Heart right ventricle (tissue), 16 donors: ENCODE measurements around the gene BCDIN3D. TPM values are rescaled to one million over a fixed set of nuclear protein-coding genes. Genes with fewer than 3 reads are reported as not detected.

Experiments
- ATAC-seq, 8 donors: fragments of 200-7000 bp; cut with Tn5 transposase; one replicate each; pipeline ENCODE4 v1.9.1; 2020; ENCODE audit warnings: mild to moderate bottlenecking in 8 of 8, moderate library complexity in 8 of 8, moderate number of reproducible peaks in 1 of 8
- DNase-seq, 2 donors: peaks; one replicate each; pipeline ENCODE4 v3.0.0-alpha.2; 2020
- H3K27ac ChIP-seq, 10 donors: fragments of 200-600 bp; sonication (generic) in 2 of 10; one replicate each; pipeline versions ENCODE4 v1.5.0 to v1.8.0; 2020 to 2022; ENCODE audit warnings: mild to moderate bottlenecking in 3 of 10
- H3K27me3 ChIP-seq, 7 donors: fragments of 200-600 bp; one replicate each; pipeline ENCODE4 v1.8.0; 2021 to 2022; ENCODE audit warnings: mild to moderate bottlenecking in 2 of 7
- H3K36me3 ChIP-seq, 9 donors: fragments of 200-600 bp; sonication (generic) in 1 of 9; one replicate each; pipeline versions ENCODE4 v1.5.0 to v1.8.0; 2020 to 2022; ENCODE audit warnings: mild to moderate bottlenecking in 2 of 9
- H3K4me1 ChIP-seq, 9 donors: fragments of 200-600 bp; sonication (generic) in 1 of 9; one replicate each; pipeline versions ENCODE4 v1.5.0 to v1.8.0; 2020 to 2022; ENCODE audit warnings: mild to moderate bottlenecking in 4 of 9
- H3K4me3 ChIP-seq, 10 donors: fragments of 200-600 bp; sonication (generic) in 2 of 10; one replicate each; pipeline versions ENCODE4 v1.5.0 to v1.8.0; 2020 to 2022; ENCODE audit warnings: mild to moderate bottlenecking in 7 of 10, moderate library complexity in 2 of 10
- H3K9me3 ChIP-seq, 11 donors: fragments of 200-600 bp in 10 of 11; sonication (generic) in 2 of 11; one replicate each; pipeline versions ENCODE4 v1.5.0 to v1.8.0; 2013 to 2022; ENCODE audit warnings: mild to moderate bottlenecking in 2 of 11, control low read depth in 1 of 11, moderate library complexity in 1 of 11
- WGBS, 2 donors: extraction: QIAGEN DNeasy Blood & Tissue Kit; methylation state at CpG; one replicate each; pipeline ENCODE4 v1.1.7; 2013; ENCODE audit warnings: inconsistent platforms in 1 of 2; 5-methylcytosine and 5-hydroxymethylcytosine counted together
- intact Hi-C, 10 donors: fragments of 100-400 bp; cut with DNase I; formaldehyde crosslinking; loops; one replicate each; pipeline versions ENCODE4 v1.11.1 to v1.14.2; 2022
- polyA plus RNA-seq, 2 donors: library from polyadenylated mRNA; stranded (reverse); fragments of 200-250 nt; gene quantifications; one replicate each; pipeline ENCODE4 v1.2.3, GENCODE V29; 2013
- total RNA-seq, 10 donors: library from RNA; stranded (reverse); fragmentation: NEBNext Ultra II Directional in 3 of 10; extraction: Animal tissue kit (Norgen Biotek cat#: 25700) in 3 of 10; gene quantifications; one replicate each; pipeline versions ENCODE4 v1.2.1 to v1.2.4, GENCODE V29; 2021 to 2023
- TF ChIP-seq, protein P1 (sequence below), 9 donors: fragments of 200-600 bp; sonication (generic) in 2 of 9; IDR thresholded peaks; one replicate each; pipeline versions ENCODE4 v1.5.0 to v1.8.0; 2021 to 2022; ENCODE audit warnings: antibody characterized with exemption in 9 of 9, mild to moderate bottlenecking in 5 of 9, moderate library complexity in 1 of 9
- donor health status: Arrhythmogenic right ventricular cardiomyopathy.
- donor health status: ischemic (EF 13 %, LVEDD 7.1; RV severe dilation, severe dysfunction).
- donor health status: healthy with polysubstance abuse.
- donor health status: DM: no; HTN: yes; CAD: no.
- donor health status: DM: no; HTN: no; CAD: no.
- donor health status: ischemic (EF 25% LVEDD 6.9; RV normal size, moderate dysfunction).
- donor health status: ischemic (EF 25% LVEDD 5.7; RV mildly dilated, moderate dysfunction).
- donor health status: healthy.
- donor health status: DM: yes; HTN: yes; CAD: no.
- donor health status: Ischemic cardiomyopathy.
- donor health status: ischemic (EF 35%, LVEDD 5.7; RV mildly dilated, moderate dysfunction).
- donor health status: nonischemic (EF 11% LVEDD 7.7; RV severe dilation, severe dysfunction).
- donor health status: DM: yes; HTN: yes; CAD: no.
- donor health status: PGD.
- donor health status: ischemic (EF 29% LVEDD 5.4; RV normal size, mild dysfunction).
- donor health status: nonischemic (EF 23%, LVEDD 6.1; RV moderate dilation, normal function).

The BCDIN3D gene
- total and polyA plus RNA-seq, 12 donors, result 1.1 to 3.9 (median 2.1) TPM

DNA sequence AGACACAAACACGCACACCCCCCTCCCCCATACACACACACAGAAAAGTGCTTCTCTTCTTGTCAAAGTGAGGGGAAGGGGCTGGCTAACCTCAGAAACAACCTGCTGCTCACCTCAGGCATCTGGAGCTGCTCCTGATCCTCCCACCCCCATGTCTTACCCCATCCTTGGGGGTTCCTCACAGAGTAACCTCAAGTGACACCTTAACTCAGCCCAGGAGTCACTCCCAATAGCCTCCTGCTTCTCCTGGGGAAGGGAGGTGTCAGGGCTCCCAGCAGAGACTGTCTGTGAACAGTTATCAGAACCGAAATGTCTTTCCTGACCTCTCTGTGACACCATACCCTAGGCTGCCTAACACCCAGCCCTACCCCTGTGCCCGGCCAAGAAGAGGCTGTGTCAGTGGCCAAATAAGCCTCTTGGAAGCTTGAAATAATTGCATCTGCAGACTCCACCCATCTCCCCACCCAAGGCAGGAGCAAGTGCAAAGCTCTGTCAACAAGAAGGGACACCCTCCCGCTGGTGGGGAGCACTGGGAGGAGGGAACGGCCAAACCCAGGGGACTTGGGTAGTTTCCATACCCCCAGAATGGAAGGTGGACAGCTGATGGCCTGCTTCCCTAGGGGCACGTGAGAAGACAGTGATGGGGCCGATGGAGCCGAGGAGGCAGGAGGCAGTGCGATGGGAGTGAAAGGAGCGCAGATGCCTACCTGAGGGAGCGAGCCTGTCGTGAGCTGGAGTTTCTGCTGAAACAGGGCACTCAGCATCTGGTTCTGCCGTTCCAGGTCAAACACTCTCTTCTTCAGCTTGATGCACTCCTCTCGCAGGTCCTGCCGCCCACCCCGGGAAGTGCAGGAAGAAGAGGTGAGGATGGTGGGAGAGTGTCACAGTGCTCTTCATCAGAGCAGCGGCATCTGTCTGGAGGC lies 41.5 kb downstream of the BCDIN3D start:
- H3K9me3 ChIP-seq, result no peaks in the 10 kb centered on the region
- intact Hi-C loops, result no loop called here
- TF ChIP-seq, protein P1, sequence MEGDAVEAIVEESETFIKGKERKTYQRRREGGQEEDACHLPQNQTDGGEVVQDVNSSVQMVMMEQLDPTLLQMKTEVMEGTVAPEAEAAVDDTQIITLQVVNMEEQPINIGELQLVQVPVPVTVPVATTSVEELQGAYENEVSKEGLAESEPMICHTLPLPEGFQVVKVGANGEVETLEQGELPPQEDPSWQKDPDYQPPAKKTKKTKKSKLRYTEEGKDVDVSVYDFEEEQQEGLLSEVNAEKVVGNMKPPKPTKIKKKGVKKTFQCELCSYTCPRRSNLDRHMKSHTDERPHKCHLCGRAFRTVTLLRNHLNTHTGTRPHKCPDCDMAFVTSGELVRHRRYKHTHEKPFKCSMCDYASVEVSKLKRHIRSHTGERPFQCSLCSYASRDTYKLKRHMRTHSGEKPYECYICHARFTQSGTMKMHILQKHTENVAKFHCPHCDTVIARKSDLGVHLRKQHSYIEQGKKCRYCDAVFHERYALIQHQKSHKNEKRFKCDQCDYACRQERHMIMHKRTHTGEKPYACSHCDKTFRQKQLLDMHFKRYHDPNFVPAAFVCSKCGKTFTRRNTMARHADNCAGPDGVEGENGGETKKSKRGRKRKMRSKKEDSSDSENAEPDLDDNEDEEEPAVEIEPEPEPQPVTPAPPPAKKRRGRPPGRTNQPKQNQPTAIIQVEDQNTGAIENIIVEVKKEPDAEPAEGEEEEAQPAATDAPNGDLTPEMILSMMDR (IDR thresholded peaks at IDR 0.05), result no peak
- H3K36me3 ChIP-seq, result peaks cover 0 to 100% (median 38%) of the 10 kb centered on the region in 9 donors
- ATAC-seq (peak; percentile 9 to 68 (median 46)), DNase-seq (no peak)
- peaks cover 2 to 33% (median 22%) of the 10 kb centered on the region in 9 donors for H3K4me1 ChIP-seq
- H3K4me3 ChIP-seq, result no peak overlapping the region
- WGBS, 2 donors, result 73 to 77% methylated on average over 17 of the region's 17 CpGs
- peak overlapping the region in 9 of 10 donors; percentile 9 to 83 (median 72) for H3K27ac ChIP-seq
- H3K27me3 ChIP-seq, result no peaks in the 10 kb centered on the region

DNA sequence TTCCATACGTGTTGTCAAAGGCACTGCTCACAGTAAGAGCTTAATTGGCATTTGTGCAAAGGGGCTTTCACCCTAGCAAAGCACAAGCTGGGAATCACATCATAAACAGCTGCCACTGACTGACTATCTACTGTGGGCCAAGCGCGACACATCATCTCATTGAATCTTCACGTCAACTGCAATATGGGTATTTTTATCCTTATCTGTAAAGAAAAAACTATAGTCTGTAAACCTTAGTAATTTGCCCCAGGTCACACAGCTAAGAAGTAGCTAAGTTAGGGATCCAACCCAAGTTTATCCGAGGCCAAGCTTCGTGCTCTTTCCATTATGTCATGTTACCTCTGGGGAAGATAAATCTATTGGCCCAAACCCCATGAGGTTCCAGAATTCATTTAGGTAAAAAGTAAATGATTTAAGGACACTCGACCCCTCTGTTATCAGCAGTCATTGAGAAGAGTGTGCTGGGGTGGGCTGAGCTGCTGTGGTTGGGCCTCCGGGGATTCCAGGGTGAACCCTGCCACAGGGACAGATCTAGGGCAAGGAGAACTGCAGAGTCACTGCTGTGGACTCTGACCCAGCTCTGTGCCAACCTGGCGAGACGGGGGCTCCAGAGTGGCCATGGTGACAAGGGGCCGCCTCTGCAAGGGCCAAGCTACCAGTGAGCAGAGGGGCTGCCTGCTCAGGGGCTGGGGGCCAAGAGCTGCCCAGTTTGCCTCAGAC lies 42.3 kb downstream of the BCDIN3D start:
- no peak for DNase-seq
- TF ChIP-seq, protein P1 (IDR thresholded peaks at IDR 0.05), result no peak

DNA sequence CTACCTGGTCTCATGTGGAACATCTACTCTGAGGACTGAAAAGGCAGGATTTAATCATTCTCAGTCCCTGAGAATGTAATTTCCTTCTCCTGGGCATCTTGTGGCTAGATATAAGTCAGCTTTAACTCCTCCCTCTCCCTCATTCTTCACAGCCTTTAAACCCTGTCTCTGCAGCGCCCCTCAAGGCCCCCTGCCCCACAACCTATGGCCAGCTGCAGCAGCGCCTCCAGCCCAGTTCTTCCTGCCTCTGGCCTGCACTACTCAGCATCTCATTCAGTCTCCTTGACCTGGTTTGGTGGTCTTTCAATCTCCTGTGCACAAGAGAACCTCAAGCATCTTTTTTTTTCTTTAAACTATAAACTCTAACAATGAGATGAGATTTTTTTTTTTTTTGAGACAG lies 44.0 kb downstream of the BCDIN3D start:
- Histone ChIP-seq H3K27me3 (no peaks in the 10 kb centered on the region), H3K9me3 (no peaks in the 10 kb centered on the region), H3K4me1 (peaks cover 2 to 23% (median 18%) of the 10 kb centered on the region in 9 donors), H3K36me3 (peaks cover 0 to 99% (median 54%) of the 10 kb centered on the region in 9 donors), H3K4me3 (no peak overlapping the region), H3K27ac (no peak overlapping the region)
- intact Hi-C loops, result no loop called here
- no peak for ATAC-seq
- no peak for DNase-seq
- TF ChIP-seq, protein P1 (IDR thresholded peaks at IDR 0.05), result no peak
- 95 to 98% methylated on average over 2 of the region's 2 CpGs for WGBS, 2 donors

More for the DNA sequence above, 42.3 kb downstream of the BCDIN3D start:
- no peaks in the 10 kb centered on the region for H3K27me3 ChIP-seq
- peaks cover 0 to 100% (median 46%) of the 10 kb centered on the region in 9 donors for H3K36me3 ChIP-seq
- WGBS, 2 donors, result 57 to 60% methylated on average over 11 of the region's 11 CpGs
- H3K9me3 ChIP-seq, result no peaks in the 10 kb centered on the region
- intact Hi-C loops, result no loop called here
- H3K27ac ChIP-seq, result peak overlapping the region; percentile 3 to 83 (median 60)
- H3K4me3 ChIP-seq, result no peak overlapping the region
- ATAC-seq, result peak in 7 of 8 donors; percentile 49 to 74 (median 60)
- peaks cover 2 to 24% (median 18%) of the 10 kb centered on the region in 9 donors for H3K4me1 ChIP-seq

DNA sequence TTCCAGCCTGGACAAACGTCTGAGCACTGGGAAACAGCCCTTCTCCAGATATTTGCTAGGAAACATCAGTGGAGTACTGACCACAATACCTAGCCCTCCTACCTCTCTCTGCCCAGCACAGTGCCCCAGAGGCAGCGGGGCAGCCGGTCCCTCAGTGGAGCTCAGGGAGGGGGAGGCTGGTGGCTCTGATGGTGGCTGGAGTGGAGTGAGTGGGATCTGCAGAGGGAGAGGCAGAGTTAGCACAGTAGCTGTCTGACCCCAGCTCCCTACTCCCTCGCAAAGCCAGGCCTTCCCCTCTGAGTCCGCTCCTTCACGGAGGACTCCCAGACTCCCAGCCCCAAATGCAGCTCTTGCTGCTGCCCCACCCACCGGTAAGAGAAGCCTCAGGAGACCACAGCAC lies 44.7 kb downstream of the BCDIN3D start:
- ATAC-seq, result no peak
- Histone ChIP-seq H3K4me1 (peaks cover 2 to 20% (median 18%) of the 10 kb centered on the region in 9 donors), H3K36me3 (peaks cover 0 to 99% (median 53%) of the 10 kb centered on the region in 9 donors), H3K27me3 (no peaks in the 10 kb centered on the region), H3K27ac (peak overlapping the region in 1 of 10 donors; percentile 77), H3K4me3 (no peak overlapping the region), H3K9me3 (no peaks in the 10 kb centered on the region)
- intact Hi-C loops, result no loop called here
- DNase-seq, result no peak
- 82 to 84% methylated on average over 7 of the region's 7 CpGs for WGBS, 2 donors
- TF ChIP-seq, protein P1 (IDR thresholded peaks at IDR 0.05), result no peak
